ENCODE results near the gene SLC37A3. TPM values are rescaled to one million over a fixed set of nuclear protein-coding genes. Genes with fewer than 3 reads are reported as not detected.

The SLC37A3 gene
- total and polyA plus RNA-seq, 9 donors: 30.6 to 74.6 (median 39.4) TPM

GRCh38 chr7:140369294-140369693, 29.0 kb downstream of the SLC37A3 start:
- DNase-seq: no peak
- no peak overlapping the region for H3K4me3 ChIP-seq
- no peak overlapping the region for H3K27ac ChIP-seq
- no peak for TF ChIP-seq CTCF (IDR thresholded peaks at IDR 0.05)
- TF ChIP-seq EP300 (IDR thresholded peaks at IDR 0.05): no peak
- no peak for TF ChIP-seq POLR2A (IDR thresholded peaks at IDR 0.05)
- intact Hi-C loops (cut with DNase I): no loop called here
- no peaks in the 10 kb centered on the region for H3K9me3 ChIP-seq
- WGBS, 3 donors: 71 to 95% (median 90%) methylated on average over 4 of the region's 4 CpGs
- no peaks in the 10 kb centered on the region for H3K36me3 ChIP-seq
- no peaks in the 10 kb centered on the region for H3K4me1 ChIP-seq (ENCODE audit: insufficient read depth)
- H3K27me3 ChIP-seq: no peaks in the 10 kb centered on the region

- intact Hi-C loops (cut with DNase I): no loop called here
- H3K4me3 ChIP-seq: no peak overlapping the region
- no peaks in the 10 kb centered on the region for H3K27me3 ChIP-seq
- DNase-seq: no peak
- 88 to 95% (median 92%) methylated on average over 9 of the region's 9 CpGs for WGBS, 3 donors
- H3K27ac ChIP-seq: no peak overlapping the region
- TF ChIP-seq POLR2A (IDR thresholded peaks at IDR 0.05) (no peak), CTCF (IDR thresholded peaks at IDR 0.05) (no peak), EP300 (IDR thresholded peaks at IDR 0.05) (no peak)
- no peaks in the 10 kb centered on the region for H3K4me1 ChIP-seq (ENCODE audit: insufficient read depth)
- no peaks in the 10 kb centered on the region for H3K9me3 ChIP-seq
- H3K36me3 ChIP-seq: no peaks in the 10 kb centered on the region
Observed at GRCh38 chr7:140367528-140367927, 30.8 kb downstream of the SLC37A3 start.

GRCh38 chr7:140364819-140365218, 33.5 kb downstream of the SLC37A3 start:
- DNase-seq: no peak
- Histone ChIP-seq H3K4me3 (no peak overlapping the region), H3K4me1 (ENCODE audit: insufficient read depth) (no peaks in the 10 kb centered on the region), H3K27ac (no peak overlapping the region), H3K9me3 (no peaks in the 10 kb centered on the region), H3K27me3 (no peaks in the 10 kb centered on the region), H3K36me3 (no peaks in the 10 kb centered on the region)
- WGBS, 3 donors: 81 to 96% (median 87%) methylated on average over 3 of the region's 3 CpGs
- intact Hi-C loops (cut with DNase I): no loop called here
- no peak for TF ChIP-seq POLR2A (IDR thresholded peaks at IDR 0.05)

- DNase-seq: no peak
- Histone ChIP-seq H3K27me3 (no peaks in the 10 kb centered on the region), H3K9me3 (no peaks in the 10 kb centered on the region), H3K4me3 (no peak overlapping the region), H3K27ac (no peak overlapping the region), H3K4me1 (ENCODE audit: insufficient read depth) (no peaks in the 10 kb centered on the region), H3K36me3 (no peaks in the 10 kb centered on the region)
- intact Hi-C loops (cut with DNase I): no loop called here
- TF ChIP-seq POLR2A (IDR thresholded peaks at IDR 0.05): no peak
- TF ChIP-seq EP300 (IDR thresholded peaks at IDR 0.05): no peak
- no peak for TF ChIP-seq CTCF (IDR thresholded peaks at IDR 0.05)
- WGBS, 3 donors: 86 to 90% (median 89%) methylated on average over 6 of the region's 6 CpGs
Observed at GRCh38 chr7:140360697-140361229, 37.6 kb downstream of the SLC37A3 start.

GRCh38 chr7:140358412-140359051, 39.8 kb downstream of the SLC37A3 start:
- no peaks in the 10 kb centered on the region for H3K27me3 ChIP-seq
- H3K4me1 ChIP-seq (ENCODE audit: insufficient read depth): no peaks in the 10 kb centered on the region
- DNase-seq: no peak
- no peaks in the 10 kb centered on the region for H3K9me3 ChIP-seq
- intact Hi-C loops (cut with DNase I): no loop called here
- H3K27ac ChIP-seq: no peak overlapping the region
- WGBS, 3 donors: 90 to 92% (median 90%) methylated on average over 10 of the region's 10 CpGs
- TF ChIP-seq EP300 (IDR thresholded peaks at IDR 0.05) (no peak), CTCF (IDR thresholded peaks at IDR 0.05) (no peak), POLR2A (IDR thresholded peaks at IDR 0.05) (no peak)
- no peak overlapping the region for H3K4me3 ChIP-seq
- no peaks in the 10 kb centered on the region for H3K36me3 ChIP-seq

Data from ovary (tissue), 9 donors.